GM04504 (cell line): ENCODE measurements around the gene SLC35F3.

Experiments used
- DNase-seq: peaks from one replicate; pipeline ENCODE4 v3.0.0-alpha.2; 2012; ENCODE audit warnings: low read depth

The SLC35F3 gene

GRCh38 chr1:233912447-233912846 lies 8.0 kb downstream of the SLC35F3 start:
- DNase-seq: no peak

GRCh38 chr1:233912909-233913308 lies 8.4 kb downstream of the SLC35F3 start:
- no peak for DNase-seq

GRCh38 chr1:233916706-233917105 lies 12.2 kb downstream of the SLC35F3 start:
- DNase-seq: no peak

- DNase-seq: no peak
These were observed 15.3 kb downstream of the SLC35F3 start for GRCh38 chr1:233919786-233920185.

- DNase-seq: no peak
These were observed 23.6 kb downstream of the SLC35F3 start for GRCh38 chr1:233928123-233928522.

- DNase-seq: no peak
These were observed 28.9 kb downstream of the SLC35F3 start for GRCh38 chr1:233933339-233933738.

- no peak for DNase-seq
These were observed 30.9 kb downstream of the SLC35F3 start for GRCh38 chr1:233935297-233935868.

GRCh38 chr1:233936422-233936821 lies 31.9 kb downstream of the SLC35F3 start:
- DNase-seq: no peak

- DNase-seq: no peak
These were observed 32.4 kb downstream of the SLC35F3 start for GRCh38 chr1:233936842-233937241.

- DNase-seq: no peak
These were observed 34.0 kb downstream of the SLC35F3 start for GRCh38 chr1:233938476-233938875.

- no peak for DNase-seq
These were observed 35.0 kb downstream of the SLC35F3 start for GRCh38 chr1:233939451-233939850.

- no peak for DNase-seq
These were observed 36.4 kb downstream of the SLC35F3 start for GRCh38 chr1:233940908-233941307.

GRCh38 chr1:233944601-233945000 lies 40.1 kb downstream of the SLC35F3 start:
- no peak for DNase-seq

GRCh38 chr1:233945573-233945972 lies 41.1 kb downstream of the SLC35F3 start:
- no peak for DNase-seq

GRCh38 chr1:233945979-233946378 lies 41.5 kb downstream of the SLC35F3 start:
- no peak for DNase-seq

GRCh38 chr1:233946724-233947123 lies 42.2 kb downstream of the SLC35F3 start:
- no peak for DNase-seq

GRCh38 chr1:233951804-233952203 lies 47.3 kb downstream of the SLC35F3 start:
- no peak for DNase-seq

GRCh38 chr1:233957691-233958090 lies 53.2 kb downstream of the SLC35F3 start:
- no peak for DNase-seq

- no peak for DNase-seq
These were observed 54.6 kb downstream of the SLC35F3 start for GRCh38 chr1:233959102-233959501.

- no peak for DNase-seq
These were observed 55.5 kb downstream of the SLC35F3 start for GRCh38 chr1:233959971-233960370.

GRCh38 chr1:233960386-233960785 lies 55.9 kb downstream of the SLC35F3 start:
- DNase-seq: no peak

- DNase-seq: no peak
These were observed 58.4 kb downstream of the SLC35F3 start for GRCh38 chr1:233962878-233963277.

- DNase-seq: no peak
These were observed 61.4 kb downstream of the SLC35F3 start for GRCh38 chr1:233965856-233966255.

GRCh38 chr1:233971753-233972152 lies 67.3 kb downstream of the SLC35F3 start:
- DNase-seq: no peak

GRCh38 chr1:233972563-233972950 lies 68.1 kb downstream of the SLC35F3 start:
- DNase-seq: no peak
